Mesodermal cell (in vitro differentiated cells): ENCODE data around the gene KMT2E. TPM values are rescaled to one million over a fixed set of nuclear protein-coding genes. Genes with fewer than 3 reads are reported as not detected.

Experiments used
- H3K27ac ChIP-seq: 2 replicates; pipeline ENCODE4 v1.7.0; 2013; ENCODE audit warnings: mild to moderate bottlenecking, low read depth, low read length, moderate library complexity; ENCODE audit not compliant: severe bottlenecking
- H3K36me3 ChIP-seq: 2 replicates; pipeline ENCODE4 v1.7.1; 2013; ENCODE audit warnings: mild to moderate bottlenecking, low read length, moderate library complexity; ENCODE audit not compliant: control insufficient read depth, insufficient read depth
- H3K4me1 ChIP-seq: one replicate; pipeline ENCODE4 v1.7.1; 2013; ENCODE audit warnings: mild to moderate bottlenecking, low read length; ENCODE audit not compliant: insufficient read depth, control insufficient read depth, poor library complexity, severe bottlenecking
- H3K4me3 ChIP-seq: 2 replicates; pipeline ENCODE4 v1.7.0; 2013; ENCODE audit warnings: low read length, control low read depth, mild to moderate bottlenecking; ENCODE audit not compliant: insufficient read depth, poor library complexity, severe bottlenecking; ENCODE audit errors: extremely low read depth
- H3K9me3 ChIP-seq: 2 replicates; pipeline ENCODE4 v1.7.1; 2013; ENCODE audit warnings: mild to moderate bottlenecking, low read length, moderate library complexity; ENCODE audit not compliant: control insufficient read depth
- WGBS, 2 experiments: methylation state at CpG; one replicate each; pipeline ENCODE4 v1.1.5; 2013; ENCODE audit warnings: missing lambda C conversion rate in 2 of 2; ENCODE audit not compliant: insufficient coverage in 2 of 2; 5-methylcytosine and 5-hydroxymethylcytosine counted together
- polyA plus RNA-seq, 2 experiments: library from polyadenylated mRNA; stranded (reverse); fragments of 50-300 nt; gene quantifications; one replicate each; pipeline ENCODE4 v1.2.3, GENCODE V29; 2013

Gene KMT2E, protein sequence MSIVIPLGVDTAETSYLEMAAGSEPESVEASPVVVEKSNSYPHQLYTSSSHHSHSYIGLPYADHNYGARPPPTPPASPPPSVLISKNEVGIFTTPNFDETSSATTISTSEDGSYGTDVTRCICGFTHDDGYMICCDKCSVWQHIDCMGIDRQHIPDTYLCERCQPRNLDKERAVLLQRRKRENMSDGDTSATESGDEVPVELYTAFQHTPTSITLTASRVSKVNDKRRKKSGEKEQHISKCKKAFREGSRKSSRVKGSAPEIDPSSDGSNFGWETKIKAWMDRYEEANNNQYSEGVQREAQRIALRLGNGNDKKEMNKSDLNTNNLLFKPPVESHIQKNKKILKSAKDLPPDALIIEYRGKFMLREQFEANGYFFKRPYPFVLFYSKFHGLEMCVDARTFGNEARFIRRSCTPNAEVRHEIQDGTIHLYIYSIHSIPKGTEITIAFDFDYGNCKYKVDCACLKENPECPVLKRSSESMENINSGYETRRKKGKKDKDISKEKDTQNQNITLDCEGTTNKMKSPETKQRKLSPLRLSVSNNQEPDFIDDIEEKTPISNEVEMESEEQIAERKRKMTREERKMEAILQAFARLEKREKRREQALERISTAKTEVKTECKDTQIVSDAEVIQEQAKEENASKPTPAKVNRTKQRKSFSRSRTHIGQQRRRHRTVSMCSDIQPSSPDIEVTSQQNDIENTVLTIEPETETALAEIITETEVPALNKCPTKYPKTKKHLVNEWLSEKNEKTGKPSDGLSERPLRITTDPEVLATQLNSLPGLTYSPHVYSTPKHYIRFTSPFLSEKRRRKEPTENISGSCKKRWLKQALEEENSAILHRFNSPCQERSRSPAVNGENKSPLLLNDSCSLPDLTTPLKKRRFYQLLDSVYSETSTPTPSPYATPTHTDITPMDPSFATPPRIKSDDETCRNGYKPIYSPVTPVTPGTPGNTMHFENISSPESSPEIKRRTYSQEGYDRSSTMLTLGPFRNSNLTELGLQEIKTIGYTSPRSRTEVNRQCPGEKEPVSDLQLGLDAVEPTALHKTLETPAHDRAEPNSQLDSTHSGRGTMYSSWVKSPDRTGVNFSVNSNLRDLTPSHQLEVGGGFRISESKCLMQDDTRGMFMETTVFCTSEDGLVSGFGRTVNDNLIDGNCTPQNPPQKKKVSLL (N-terminal part only)
- 44.2 TPM for polyA plus RNA-seq (2013, experiment 1 of 2)
- polyA plus RNA-seq (2013, experiment 2 of 2): 43.7 TPM

DNA sequence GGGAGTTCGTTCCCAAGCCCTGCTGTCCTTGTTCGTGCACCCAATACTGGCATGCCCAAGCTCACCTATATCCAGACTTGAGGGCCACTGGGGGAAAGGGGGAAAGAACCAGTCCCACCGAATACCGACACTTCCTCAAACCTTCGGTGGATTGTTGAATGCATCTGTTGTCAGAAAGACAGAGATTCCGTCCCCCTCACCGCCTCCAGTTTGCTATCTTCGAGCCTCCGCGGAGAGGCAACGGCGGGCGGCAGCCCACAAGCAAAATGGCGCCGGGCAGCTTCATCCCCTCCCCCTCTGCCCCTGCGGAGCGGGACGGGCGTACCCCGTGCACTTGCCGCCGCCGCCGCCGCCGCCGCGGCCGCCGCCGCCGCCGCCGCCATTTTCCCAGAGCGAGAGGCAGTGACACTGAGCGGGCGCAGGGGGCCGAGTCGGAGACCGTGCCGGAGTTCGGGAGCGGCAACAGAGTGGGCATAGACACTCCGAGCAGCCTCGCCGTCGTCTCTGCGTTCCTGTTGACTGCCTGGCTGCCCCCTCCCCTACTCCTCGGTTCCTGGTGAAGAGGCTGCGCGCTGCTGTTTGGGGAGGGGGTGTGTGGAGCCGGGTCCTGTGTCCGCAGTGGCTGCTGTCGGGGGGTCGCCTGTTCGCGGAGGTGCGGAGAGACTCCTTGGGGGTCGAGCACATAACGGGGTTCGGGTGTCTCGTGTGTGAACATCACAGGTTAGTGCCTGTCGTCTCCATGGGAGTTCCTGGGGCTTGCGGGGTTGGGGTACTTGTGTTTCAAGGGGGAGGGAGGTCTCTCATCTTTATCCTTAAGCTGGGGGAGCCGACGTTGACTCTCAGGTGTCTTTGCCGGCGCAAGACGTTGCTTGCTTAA, at the start of gene KMT2E:
KMT2E (plus strand) TSS at position 390 of the 877 bp plus-strand sequence. CDS start 26,748 bp downstream, outside the sequence.
- H3K4me1 ChIP-seq: no peaks in the 10 kb centered on the region
- no peaks in the 10 kb centered on the region for H3K9me3 ChIP-seq
- WGBS, 2 experiments: 0% methylated on average over 37 to 46 of the region's 69 CpGs

GRCh38 chr7:104964626-104965236, 49.3 kb upstream of the KMT2E start:
- Histone ChIP-seq H3K9me3 (no peaks in the 10 kb centered on the region), H3K4me3 (no peak overlapping the region), H3K36me3 (no peaks in the 10 kb centered on the region), H3K4me1 (no peaks in the 10 kb centered on the region), H3K27ac (no peak overlapping the region)
- WGBS, 2 experiments: 97 to 100% methylated on average over 3 to 4 of the region's 6 CpGs

More for the DNA sequence above, at the start of gene KMT2E:
- Histone ChIP-seq H3K36me3 (peaks cover 14% of the 10 kb centered on the region), H3K4me3 (peak within 1 kb of the TSS; percentile 95), H3K27ac (peak within 1 kb of the TSS; percentile 100)

DNA sequence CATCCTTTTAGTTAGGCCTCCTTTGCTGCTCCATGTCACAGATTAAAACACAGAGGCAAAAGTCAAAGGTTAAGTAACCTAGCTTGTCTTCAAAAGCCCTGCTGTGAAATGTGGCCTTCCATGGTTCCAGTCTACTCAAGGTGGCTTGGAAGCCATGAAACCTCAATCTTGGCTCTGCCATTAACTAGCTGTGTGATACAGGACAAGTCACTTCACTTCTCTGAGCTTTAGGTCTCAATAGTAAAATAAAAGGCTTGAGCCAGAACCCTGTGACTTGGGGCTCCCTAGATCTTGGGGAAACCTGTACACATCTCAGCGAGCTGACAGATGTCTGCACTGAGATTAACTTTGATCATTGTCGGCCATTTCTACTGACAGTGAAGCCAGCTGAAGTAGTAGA, 48.0 kb upstream of the KMT2E start:
- Histone ChIP-seq H3K4me3 (no peak overlapping the region), H3K4me1 (no peaks in the 10 kb centered on the region), H3K36me3 (no peaks in the 10 kb centered on the region), H3K9me3 (no peaks in the 10 kb centered on the region), H3K27ac (no peak overlapping the region)
- WGBS, 2 experiments: 89 to 100% methylated on average over 2 of the region's 2 CpGs

DNA sequence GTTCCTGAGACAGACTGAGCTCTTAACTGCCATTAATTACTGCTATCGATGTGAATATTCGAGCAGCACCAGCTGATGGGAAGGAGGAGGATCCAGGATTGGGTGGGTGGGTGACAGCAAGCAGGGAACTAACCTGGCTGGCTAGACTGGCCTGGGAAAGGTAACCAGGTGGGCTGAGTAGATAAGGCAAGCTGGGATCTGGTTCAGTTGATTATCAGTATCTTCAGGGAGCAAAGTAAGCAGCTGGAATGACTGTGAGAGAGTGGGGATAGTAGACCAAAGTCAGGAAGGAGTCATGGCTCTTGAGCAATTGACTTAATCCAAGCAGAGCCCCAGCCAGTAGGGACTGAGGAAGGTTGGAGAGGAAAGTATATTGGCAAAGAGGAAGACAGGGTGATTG, 46.9 kb upstream of the KMT2E start:
- H3K9me3 ChIP-seq: no peaks in the 10 kb centered on the region
- H3K4me1 ChIP-seq: peaks cover 5% of the 10 kb centered on the region
- H3K36me3 ChIP-seq: no peaks in the 10 kb centered on the region
- H3K4me3 ChIP-seq: no peak overlapping the region
- 95 to 100% methylated on average over 1 to 2 of the region's 2 CpGs for WGBS, 2 experiments
- no peak overlapping the region for H3K27ac ChIP-seq

- WGBS, 2 experiments: 91 to 95% methylated on average over 3 to 4 of the region's 4 CpGs
- H3K4me1 ChIP-seq: peaks cover 6% of the 10 kb centered on the region
Observed at GRCh38 chr7:104967595-104967994, 46.4 kb upstream of the KMT2E start.

DNA sequence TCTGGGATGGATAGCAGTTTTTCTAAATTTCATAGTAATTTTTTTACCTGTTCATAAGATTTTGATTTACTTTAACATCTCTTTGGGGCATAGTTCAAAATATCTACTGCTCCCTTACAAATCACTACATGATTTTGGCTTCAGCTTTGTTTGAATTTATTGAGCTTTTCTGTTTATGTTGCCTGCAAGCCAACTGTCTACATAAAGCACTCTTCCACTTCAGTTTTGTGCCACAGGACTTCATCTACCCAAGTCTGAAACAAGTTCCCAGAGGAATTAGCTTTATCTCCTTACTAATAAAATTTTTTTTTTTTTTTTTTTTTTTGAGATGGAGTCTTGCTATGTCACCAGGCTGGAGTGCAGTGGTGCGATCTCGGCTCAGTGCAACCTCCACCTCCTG, 45.4 kb upstream of the KMT2E start:
- Histone ChIP-seq H3K27ac (no peak overlapping the region), H3K4me1 (peaks cover 6% of the 10 kb centered on the region)
- 100% methylated on average over 2 of the region's 2 CpGs; no CpG with 5 or more reads in 1 of the 2 experiments for WGBS, 2 experiments

More at GRCh38 chr7:104967595-104967994, 46.4 kb upstream of the KMT2E start:
- Histone ChIP-seq H3K4me3 (no peak overlapping the region), H3K36me3 (no peaks in the 10 kb centered on the region), H3K9me3 (no peaks in the 10 kb centered on the region), H3K27ac (no peak overlapping the region)

DNA sequence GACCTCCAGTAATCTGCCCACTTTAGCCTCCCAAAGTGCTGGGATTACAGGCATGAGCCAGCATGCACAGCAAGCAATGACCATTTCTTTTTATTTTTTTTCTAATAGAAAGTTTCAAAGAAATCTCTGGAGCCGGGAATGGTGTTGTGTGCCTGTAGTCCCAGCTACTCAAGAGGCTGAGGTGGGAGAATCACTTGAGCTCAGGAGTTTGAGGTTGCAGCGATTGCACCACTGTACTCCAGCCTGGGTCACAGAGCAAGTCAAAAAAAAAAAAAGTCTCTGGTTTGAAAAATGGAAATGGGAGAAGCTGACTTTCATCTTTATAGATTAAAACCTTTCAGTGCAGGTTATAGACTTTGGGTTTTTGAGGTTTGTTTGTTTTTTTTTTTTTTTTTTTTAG, 44.8 kb upstream of the KMT2E start:
- H3K27ac ChIP-seq: no peak overlapping the region
- no peak overlapping the region for H3K4me3 ChIP-seq
- H3K4me1 ChIP-seq: peaks cover 6% of the 10 kb centered on the region
- H3K36me3 ChIP-seq: peaks cover under 1% of the 10 kb centered on the region
- H3K9me3 ChIP-seq: no peaks in the 10 kb centered on the region
- 88 to 95% methylated on average over 1 to 2 of the region's 2 CpGs for WGBS, 2 experiments

More for the DNA sequence above, 45.4 kb upstream of the KMT2E start:
- Histone ChIP-seq H3K4me3 (no peak overlapping the region), H3K36me3 (no peaks in the 10 kb centered on the region), H3K9me3 (no peaks in the 10 kb centered on the region)

DNA sequence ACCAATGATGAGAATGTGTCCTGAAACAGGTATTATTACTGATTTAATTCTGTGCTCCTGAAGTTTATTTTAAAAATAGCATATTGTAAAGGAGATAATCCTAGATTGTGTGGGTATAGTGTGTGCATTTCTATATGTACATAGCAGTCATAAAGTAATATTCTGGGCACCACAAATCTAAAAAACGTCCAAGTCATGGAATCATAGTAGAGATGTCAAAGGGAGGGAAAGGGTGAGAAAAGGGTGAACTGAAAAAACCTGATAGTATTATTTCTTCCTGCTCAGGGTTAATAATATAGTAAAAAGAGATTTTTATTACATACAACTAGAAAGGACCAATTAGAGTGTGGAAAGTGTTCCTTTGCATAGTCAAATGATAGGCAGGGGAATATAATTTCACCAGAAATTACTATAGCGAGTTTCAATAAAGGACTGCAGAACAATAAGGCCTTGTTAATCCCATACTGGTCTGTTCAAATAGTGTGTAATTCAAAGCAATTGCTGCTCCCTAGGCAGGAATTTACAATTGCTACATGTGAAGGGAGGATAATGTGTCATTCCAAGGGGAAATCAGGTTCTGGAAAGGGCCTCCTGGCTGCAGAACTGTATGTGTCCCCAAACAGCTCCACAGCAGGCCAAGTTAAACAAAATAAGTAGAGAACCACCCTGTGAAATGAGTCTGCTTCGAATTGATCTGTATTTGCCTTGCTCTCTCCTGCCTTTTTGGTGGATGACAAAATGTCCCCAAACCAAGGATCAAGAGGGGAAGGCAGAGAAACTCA, 42.5 kb upstream of the KMT2E start:
- peak overlapping the region; percentile 62 for H3K27ac ChIP-seq

DNA sequence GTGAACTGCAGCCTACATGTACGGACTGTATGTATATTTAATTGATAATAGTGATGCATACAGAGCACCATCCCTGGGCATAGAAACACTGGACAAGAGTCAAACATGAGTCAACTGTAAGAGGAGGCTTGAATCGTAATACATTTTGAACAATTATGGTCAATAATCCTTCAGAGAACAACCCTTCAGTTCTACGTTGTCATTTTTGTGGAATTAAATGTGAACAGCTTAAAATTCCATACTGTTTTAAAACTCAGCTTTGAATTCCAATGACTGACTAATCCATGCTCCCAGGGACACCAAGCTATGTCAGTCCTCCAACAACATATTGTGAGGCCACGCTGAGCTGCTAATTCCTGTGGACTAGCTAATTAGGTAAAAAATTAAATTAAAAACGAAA, 41.5 kb upstream of the KMT2E start:
- Histone ChIP-seq H3K36me3 (peaks cover 14% of the 10 kb centered on the region), H3K9me3 (no peaks in the 10 kb centered on the region), H3K4me3 (no peak overlapping the region), H3K27ac (no peak overlapping the region), H3K4me1 (peaks cover 6% of the 10 kb centered on the region)
- WGBS, 2 experiments: 89 to 94% methylated on average over 1 to 2 of the region's 5 CpGs

More for the DNA sequence above, 42.5 kb upstream of the KMT2E start:
- Histone ChIP-seq H3K4me1 (peaks cover 6% of the 10 kb centered on the region), H3K4me3 (no peak overlapping the region), H3K9me3 (no peaks in the 10 kb centered on the region), H3K36me3 (peaks cover 5% of the 10 kb centered on the region)
- WGBS, 2 experiments: 85 to 87% methylated on average over 2 of the region's 3 CpGs
